Smooth muscle cell (in vitro differentiated cells): ENCODE measurements around the gene ABHD17B. TPM values are rescaled to one million over a fixed set of nuclear protein-coding genes. Genes with fewer than 3 reads are reported as not detected.

Source experiments
- DNase-seq: peaks from one replicate; lab custom pipeline; 2025; ENCODE audit not compliant: unreplicated experiment; lab: John Stamatoyannopoulos, UW
- H2AFZ ChIP-seq: fragments of 200-600 bp; sonication (generic); 2 replicates; pipeline ENCODE4 v1.6.0; 2016; ENCODE audit warnings: antibody characterized with exemption, low read depth, mild to moderate bottlenecking
- H3F3A ChIP-seq: fragments of 200-600 bp; sonication (generic); 2 replicates; pipeline ENCODE4 v1.6.0; 2017; ENCODE audit warnings: antibody characterized with exemption, low read depth
- H3K27ac ChIP-seq: fragments of 200-600 bp; sonication (generic); 2 replicates; pipeline ENCODE4 v1.5.1; 2016; ENCODE audit warnings: low read depth, mild to moderate bottlenecking
- H3K27me3 ChIP-seq: fragments of 200-600 bp; sonication (generic); 2 replicates; pipeline ENCODE4 v1.6.1; 2016; ENCODE audit warnings: low read depth, mild to moderate bottlenecking
- H3K36me3 ChIP-seq: fragments of 200-600 bp; sonication (generic); 2 replicates; pipeline ENCODE4 v1.5.1; 2016; ENCODE audit warnings: low read depth
- H3K4me1 ChIP-seq: fragments of 200-600 bp; sonication (generic); 2 replicates; pipeline ENCODE4 v1.5.1; 2016; ENCODE audit warnings: low read depth
- H3K4me2 ChIP-seq: fragments of 200-600 bp; sonication (generic); 2 replicates; pipeline ENCODE4 v1.6.0; 2016; ENCODE audit warnings: mild to moderate bottlenecking
- H3K4me3 ChIP-seq: fragments of 200-600 bp; sonication (generic); 2 replicates; pipeline ENCODE4 v1.5.1; 2016; ENCODE audit warnings: mild to moderate bottlenecking
- H3K79me2 ChIP-seq: fragments of 200-600 bp; sonication (generic); 2 replicates; pipeline ENCODE4 v1.6.0; 2016; ENCODE audit warnings: low read depth, mild to moderate bottlenecking
- H3K9ac ChIP-seq: fragments of 200-600 bp; sonication (generic); 2 replicates; pipeline ENCODE4 v1.6.0; 2016; ENCODE audit warnings: low read depth
- H3K9me3 ChIP-seq: fragments of 200-600 bp; sonication (generic); replicated peaks from 2 replicates; pipeline ENCODE4 v1.5.1; 2016; ENCODE audit warnings: low read depth
- H4K20me1 ChIP-seq: fragments of 200-600 bp; sonication (generic); 2 replicates; pipeline ENCODE4 v1.6.0; 2016; ENCODE audit warnings: low read depth
- CTCF ChIP-seq: fragments of 200-600 bp; sonication (generic); IDR thresholded peaks from 2 replicates; pipeline ENCODE4 v1.5.1; 2017; ENCODE audit warnings: borderline replicate concordance, mild to moderate bottlenecking, antibody characterized with exemption; ENCODE audit not compliant: insufficient read depth, poor library complexity, severe bottlenecking
- WGBS: methylation state at CpG from one replicate; pipeline ENCODE4 v1.1.7; 2016; ENCODE audit warnings: low lambda C conversion rate; 5-methylcytosine and 5-hydroxymethylcytosine counted together
- polyA plus RNA-seq: library from polyadenylated mRNA; unstranded; fragments of >200 nt; fragmentation: Nextera tagmentation; extraction: Ambion mirVana; gene quantifications from 2 replicates; pipeline ENCODE4 v1.2.1, GENCODE V29; 2016
- total RNA-seq: library from RNA; depleted of rRNA; stranded (reverse); fragments of >200 nt; gene quantifications from 2 replicates; pipeline ENCODE4 v1.2.3, GENCODE V29; 2014

Gene ABHD17B
- total and polyA plus RNA-seq, 2 experiments from 2014 or later, result 14.1 to 26.7 TPM

GRCh38 chr9:71857159-71857558 is 53.8 kb downstream of the ABHD17B start:
- Histone ChIP-seq H2AFZ (no peak overlapping the region), H3K4me2 (no peak overlapping the region), H3F3A (peaks cover 5% of the 10 kb centered on the region), H3K9me3 (peaks cover 13% of the 10 kb centered on the region), H3K4me3 (no peak overlapping the region), H3K4me1 (no peaks in the 10 kb centered on the region), H3K36me3 (peaks cover 10% of the 10 kb centered on the region), H3K79me2 (no peaks in the 10 kb centered on the region), H4K20me1 (no peaks in the 10 kb centered on the region), H3K9ac (no peak overlapping the region), H3K27me3 (no peaks in the 10 kb centered on the region), H3K27ac (no peak overlapping the region)
- TF ChIP-seq CTCF, result no peak
- DNase-seq, result no peak

- no peaks in the 10 kb centered on the region for H3K4me1 ChIP-seq
- H3K9me3 ChIP-seq, result peaks cover 4% of the 10 kb centered on the region
- no peak overlapping the region for H2AFZ ChIP-seq
- peaks cover 4% of the 10 kb centered on the region for H3K36me3 ChIP-seq
- H3K4me2 ChIP-seq, result no peak overlapping the region
- H3F3A ChIP-seq, result peaks cover 5% of the 10 kb centered on the region
- no peaks in the 10 kb centered on the region for H4K20me1 ChIP-seq
- no peak for DNase-seq
- no peak overlapping the region for H3K4me3 ChIP-seq
- H3K9ac ChIP-seq, result no peak overlapping the region
- H3K27ac ChIP-seq, result no peak overlapping the region
- no peak for TF ChIP-seq CTCF
- H3K79me2 ChIP-seq, result no peaks in the 10 kb centered on the region
- WGBS, result 83% methylated on average over 5 of the region's 5 CpGs
- H3K27me3 ChIP-seq, result no peaks in the 10 kb centered on the region
Observed at GRCh38 chr9:71854811-71855210, 56.2 kb downstream of the ABHD17B start.

- H3K4me3 ChIP-seq, result no peak overlapping the region
- H3K27ac ChIP-seq, result no peak overlapping the region
- no peak overlapping the region for H2AFZ ChIP-seq
- no peaks in the 10 kb centered on the region for H3K79me2 ChIP-seq
- no peak overlapping the region for H3K9ac ChIP-seq
- TF ChIP-seq CTCF, result no peak
- no peaks in the 10 kb centered on the region for H3K9me3 ChIP-seq
- H3K4me2 ChIP-seq, result no peak overlapping the region
- H3K36me3 ChIP-seq, result no peaks in the 10 kb centered on the region
- no peaks in the 10 kb centered on the region for H4K20me1 ChIP-seq
- no peaks in the 10 kb centered on the region for H3K4me1 ChIP-seq
- H3F3A ChIP-seq, result no peaks in the 10 kb centered on the region
- WGBS, result 98% methylated on average over 1 of the region's 1 CpG
- DNase-seq, result no peak
- no peaks in the 10 kb centered on the region for H3K27me3 ChIP-seq
Observed at GRCh38 chr9:71853084-71853483, 57.9 kb downstream of the ABHD17B start.

GRCh38 chr9:71850996-71851395 is 60.0 kb downstream of the ABHD17B start:
- Histone ChIP-seq H3K36me3 (no peaks in the 10 kb centered on the region), H4K20me1 (no peaks in the 10 kb centered on the region), H3K27me3 (no peaks in the 10 kb centered on the region), H3K79me2 (no peaks in the 10 kb centered on the region), H3F3A (no peaks in the 10 kb centered on the region), H3K4me1 (no peaks in the 10 kb centered on the region), H3K9ac (no peak overlapping the region), H2AFZ (no peak overlapping the region), H3K9me3 (no peaks in the 10 kb centered on the region), H3K4me2 (no peak overlapping the region), H3K4me3 (no peak overlapping the region), H3K27ac (no peak overlapping the region)
- no peak for TF ChIP-seq CTCF
- no peak for DNase-seq
